Stimulated activated CD4-positive, alpha-beta T cell treated with anti-CD3 and anti-CD28 coated beads, Interleukin-12 subunit alpha, Interleukin-12 subunit beta, amount 100 ng/mL, for 48 hours (primary cell): ENCODE measurements around the gene CSH2.
"Not testable (repeated sequence)": the region's sequence is repeated elsewhere in the genome, so short reads cannot be mapped to it uniquely, and the experiment has no call there.

Source experiments
- DNase-seq, 3 donors: peaks; one replicate each; pipeline ENCODE4 v3.0.0-alpha.2; 2020; ENCODE audit warnings: low read depth in 2 of 3, low spot score in 1 of 3

Gene CSH2

DNA sequence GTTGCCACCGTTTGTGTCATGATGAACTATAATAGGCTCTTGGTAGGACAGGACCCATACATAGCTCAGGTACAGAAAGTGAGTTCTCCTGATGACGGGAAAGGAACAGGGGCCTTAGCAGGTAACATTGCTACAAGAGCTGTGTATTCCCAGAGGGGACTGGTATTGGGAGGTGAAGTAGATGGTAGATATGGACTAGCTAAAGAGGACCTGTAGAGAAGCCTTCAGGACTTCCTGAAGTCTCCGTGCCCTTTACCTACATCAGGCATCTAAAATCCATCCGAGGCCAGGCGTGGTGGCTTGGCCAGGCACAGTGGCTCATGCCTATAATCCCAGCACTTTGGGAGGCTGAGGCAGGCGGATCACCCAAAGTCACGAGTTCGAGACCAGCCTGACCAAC lies 18.3 kb downstream of the CSH2 start:
- no peak for DNase-seq

DNA sequence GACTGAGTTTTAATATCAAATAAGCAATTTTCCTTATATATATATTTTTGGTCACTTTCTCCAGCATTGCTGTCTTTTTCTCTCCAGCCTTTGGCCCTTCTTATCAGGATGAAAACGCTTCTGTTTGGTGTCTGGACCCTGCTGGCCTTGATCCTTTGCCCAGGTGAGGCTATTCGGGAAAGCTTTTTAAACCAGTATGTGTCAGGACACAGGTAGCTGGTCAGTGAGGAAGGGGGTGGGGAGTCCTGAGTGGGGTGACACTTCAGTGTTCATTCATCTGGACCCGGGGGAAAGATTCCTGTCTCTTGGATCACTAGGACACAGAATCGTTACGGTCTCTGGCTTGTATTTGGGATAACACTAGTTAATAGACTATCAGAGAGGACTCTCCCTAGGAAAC lies 18.8 kb downstream of the CSH2 start:
- DNase-seq = no peak

GRCh38 chr17:63853260-63853659 lies 20.2 kb downstream of the CSH2 start:
- DNase-seq = no peak

DNA sequence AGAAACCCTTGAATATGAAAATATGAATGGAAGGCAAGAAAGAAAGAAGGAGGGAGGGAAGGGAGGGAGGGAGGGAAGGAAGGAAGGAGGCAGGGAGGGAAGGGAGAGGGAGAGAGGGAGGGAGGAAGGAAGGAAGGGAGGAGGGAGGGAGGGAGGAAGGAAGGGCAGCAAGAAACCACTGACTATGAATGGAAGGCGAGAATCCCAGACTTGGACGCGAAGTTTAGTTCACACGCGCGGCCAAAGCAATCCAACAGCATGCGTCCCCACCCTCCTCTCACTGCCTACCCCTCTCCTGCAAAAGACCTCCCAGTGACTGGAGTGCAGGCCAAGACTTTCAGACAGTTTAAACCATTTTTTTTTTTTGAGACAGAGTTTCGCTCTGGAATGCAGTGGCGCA lies 23.1 kb downstream of the CSH2 start:
- no peak for DNase-seq

GRCh38 chr17:63848834-63849689 lies 24.4 kb downstream of the CSH2 start:
- peak; percentile 97 to 98 (median 98) for DNase-seq

- DNase-seq = no peak
Observed at GRCh38 chr17:63847525-63848249, 25.8 kb downstream of the CSH2 start.

DNA sequence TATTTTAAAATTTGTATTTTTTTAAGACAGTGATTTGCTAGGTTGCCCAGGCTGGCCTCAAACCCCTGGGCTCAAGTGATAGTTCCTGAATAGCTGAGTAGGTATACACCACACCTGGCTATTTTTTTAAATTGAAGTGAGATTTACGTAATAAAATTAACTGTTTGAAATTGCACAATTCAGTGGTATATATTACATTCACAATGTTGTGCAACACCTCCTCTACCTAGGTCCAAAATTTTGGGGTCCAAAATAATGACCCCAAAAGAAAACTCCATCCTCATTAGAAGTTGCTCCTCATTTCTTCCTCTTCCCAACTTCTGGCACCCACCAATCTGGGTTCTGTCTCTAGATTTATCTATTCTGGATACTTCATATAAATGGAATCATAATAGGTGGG lies 28.0 kb downstream of the CSH2 start:
- DNase-seq = no peak

DNA sequence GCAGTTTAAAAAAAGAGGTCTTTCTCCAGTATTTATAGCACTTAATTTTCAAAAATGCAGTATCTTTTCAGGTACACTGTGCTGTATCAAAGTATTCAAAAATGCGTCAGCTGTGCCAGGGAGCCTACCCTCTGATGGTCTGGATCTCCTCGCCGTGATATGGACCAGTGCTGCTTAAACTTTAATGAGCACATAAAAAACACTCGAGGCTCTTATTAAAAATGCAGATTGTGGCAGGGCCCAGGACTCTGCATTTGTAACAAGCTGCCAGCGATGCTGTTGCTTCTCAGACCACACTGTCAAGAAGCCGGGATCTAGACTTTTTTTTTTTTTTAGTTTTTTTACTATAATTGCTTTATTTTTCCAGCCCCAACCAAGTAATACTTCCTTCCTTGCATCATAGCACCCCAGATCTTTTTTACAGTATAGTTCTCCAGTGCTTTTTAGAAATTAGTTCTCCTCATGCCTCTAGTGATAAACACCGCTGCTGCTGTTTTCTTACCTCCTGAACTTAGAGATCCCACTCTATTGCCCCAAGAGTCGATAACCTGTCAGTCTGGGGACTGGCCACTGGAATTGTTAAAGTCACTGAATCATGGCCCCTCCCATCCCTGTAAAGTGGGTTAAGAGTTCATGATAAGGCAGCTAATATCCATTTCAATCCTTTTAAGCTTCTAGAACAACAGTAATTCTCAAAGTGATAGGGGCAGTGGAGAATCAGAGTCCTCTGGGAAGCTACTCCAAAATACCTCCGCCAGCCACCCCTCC lies 29.4 kb downstream of the CSH2 start:
- DNase-seq = no peak

DNA sequence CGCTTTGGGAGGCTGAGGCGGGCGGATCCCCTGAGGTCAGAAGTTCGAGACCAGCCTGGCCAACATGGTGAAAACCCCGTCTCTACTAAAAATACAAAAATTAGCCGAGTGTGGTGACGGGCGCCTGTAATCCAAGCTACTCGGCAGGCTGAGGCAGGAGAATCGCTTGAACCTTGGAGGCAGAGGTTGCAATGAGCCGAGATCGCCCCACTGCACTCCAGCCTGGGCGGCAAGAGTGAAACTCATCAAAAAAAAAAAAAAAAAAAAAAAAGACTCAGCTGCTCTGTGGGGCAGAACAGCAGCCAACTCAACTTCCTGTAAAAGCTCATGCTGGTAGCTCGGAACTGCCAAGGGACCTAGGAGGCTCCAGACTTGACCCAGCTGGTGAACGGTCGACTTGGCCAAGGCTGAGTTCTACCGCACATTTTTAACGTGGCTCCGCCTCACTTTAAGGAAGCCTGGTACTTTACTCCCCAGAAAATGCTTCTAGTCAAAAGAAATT lies 30.0 kb downstream of the CSH2 start:
- DNase-seq = not testable (repeated sequence)

GRCh38 chr17:63842540-63843386 lies 30.7 kb downstream of the CSH2 start, which contains the start of gene SMARCD2:
Gene SMARCD2 (minus strand): TSS chr17:63842685. CDS start chr17:63842674, 11 bp downstream.
- DNase-seq = peak; percentile 98 to 99 (median 99)

- no peak for DNase-seq
Observed at GRCh38 chr17:63842173-63842539, 31.3 kb downstream of the CSH2 start.

- DNase-seq = no peak
Observed at GRCh38 chr17:63841350-63842172, 31.9 kb downstream of the CSH2 start.

GRCh38 chr17:63840591-63841349 lies 32.7 kb downstream of the CSH2 start:
- DNase-seq = no peak

GRCh38 chr17:63838631-63839171 lies 34.8 kb downstream of the CSH2 start:
- DNase-seq = no peak

DNA sequence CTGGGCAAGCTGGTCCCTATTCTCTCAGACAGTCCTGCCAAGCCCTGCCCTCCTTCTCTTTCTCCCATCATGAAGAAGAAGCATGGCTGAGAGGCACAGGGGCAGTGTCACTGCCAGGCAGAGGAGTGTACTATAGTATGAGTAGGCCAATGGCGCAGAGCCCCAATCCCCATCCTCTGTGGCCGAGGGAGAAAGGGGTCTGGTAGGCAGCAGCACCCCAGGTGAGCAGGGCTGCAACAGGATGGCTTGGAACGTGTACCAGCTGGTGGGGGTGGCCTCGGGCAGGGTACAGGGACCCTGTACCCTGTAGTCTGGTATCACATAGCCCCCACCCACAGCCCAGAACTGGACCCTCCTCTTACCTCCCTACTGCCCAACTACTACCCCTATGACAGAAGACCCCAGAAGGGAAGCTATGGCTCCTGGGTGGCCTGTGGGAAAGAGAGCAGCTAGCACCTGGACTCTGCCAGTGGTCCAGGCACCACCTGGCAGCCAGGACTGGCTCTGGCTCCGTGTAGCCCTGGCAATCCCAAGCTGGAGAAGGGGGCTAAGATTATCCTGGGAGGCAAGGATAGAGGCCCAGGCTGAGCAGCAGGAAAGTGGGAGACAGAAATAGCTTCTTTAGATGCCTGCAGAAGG lies 35.4 kb downstream of the CSH2 start:
- no peak for DNase-seq

GRCh38 chr17:63837480-63837879 lies 36.0 kb downstream of the CSH2 start:
- DNase-seq = no peak

DNA sequence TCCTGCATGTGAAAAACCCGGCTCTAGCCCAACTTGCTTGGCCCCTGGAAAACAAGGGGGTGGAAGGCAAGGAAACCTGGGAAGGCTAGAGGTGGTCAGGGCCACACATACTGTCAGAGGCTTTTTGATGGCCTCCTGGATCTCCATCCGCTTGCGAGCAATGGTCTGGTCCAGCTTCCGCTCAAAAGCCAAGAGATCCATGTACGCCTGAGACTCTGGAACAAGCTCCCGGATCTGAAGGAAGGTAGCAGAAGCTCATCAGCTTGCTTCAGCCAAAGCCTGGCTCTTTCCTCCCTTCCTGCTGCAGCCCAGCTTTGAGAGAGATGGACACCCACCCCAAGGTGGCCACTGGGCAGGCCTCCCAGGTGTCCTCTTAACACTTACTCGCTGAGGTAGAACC lies 36.7 kb downstream of the CSH2 start:
- no peak for DNase-seq

GRCh38 chr17:63835167-63835720 lies 38.2 kb downstream of the CSH2 start:
- DNase-seq = no peak
